Measurements from ENCODE around the gene SSBP2. TPM values are rescaled to one million over a fixed set of nuclear protein-coding genes. Genes with fewer than 3 reads are reported as not detected.

SSBP2 gene
- total RNA-seq, 1 donor from 2014 or later = 47.9 TPM

DNA sequence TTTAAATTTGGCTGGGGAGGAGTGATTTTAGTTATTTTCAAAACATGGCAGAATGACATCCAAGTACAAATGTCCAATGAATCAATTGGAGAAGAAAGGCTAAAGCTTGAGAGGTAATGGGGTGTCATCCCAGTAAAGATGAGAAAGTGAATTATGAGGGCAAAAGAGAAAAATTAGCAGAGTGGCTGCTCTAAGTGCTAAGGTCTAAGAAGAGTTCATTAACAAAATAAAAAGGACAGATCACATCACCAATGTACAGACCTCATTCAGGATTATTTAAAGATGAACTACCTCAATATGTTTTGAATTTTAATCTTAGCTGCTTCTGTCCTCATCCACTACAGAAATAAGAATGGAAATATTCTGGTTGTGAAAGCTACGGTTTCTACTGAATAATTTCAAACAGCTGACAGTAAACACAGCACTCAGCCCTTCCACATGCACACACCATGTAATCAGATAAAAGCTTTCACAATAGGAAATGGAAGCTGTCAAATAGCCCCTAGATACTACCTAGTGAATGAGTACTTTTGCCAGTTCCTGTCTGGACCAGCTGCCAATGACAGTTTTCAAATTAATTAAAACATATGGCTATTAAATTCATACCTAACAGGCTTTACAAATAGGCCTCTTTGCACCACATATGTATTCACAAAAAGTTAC is 171.5 kb downstream of the SSBP2 start:
- DNase-seq (ENCODE audit: low spot score) = no peak
- TF ChIP-seq, protein P1, sequence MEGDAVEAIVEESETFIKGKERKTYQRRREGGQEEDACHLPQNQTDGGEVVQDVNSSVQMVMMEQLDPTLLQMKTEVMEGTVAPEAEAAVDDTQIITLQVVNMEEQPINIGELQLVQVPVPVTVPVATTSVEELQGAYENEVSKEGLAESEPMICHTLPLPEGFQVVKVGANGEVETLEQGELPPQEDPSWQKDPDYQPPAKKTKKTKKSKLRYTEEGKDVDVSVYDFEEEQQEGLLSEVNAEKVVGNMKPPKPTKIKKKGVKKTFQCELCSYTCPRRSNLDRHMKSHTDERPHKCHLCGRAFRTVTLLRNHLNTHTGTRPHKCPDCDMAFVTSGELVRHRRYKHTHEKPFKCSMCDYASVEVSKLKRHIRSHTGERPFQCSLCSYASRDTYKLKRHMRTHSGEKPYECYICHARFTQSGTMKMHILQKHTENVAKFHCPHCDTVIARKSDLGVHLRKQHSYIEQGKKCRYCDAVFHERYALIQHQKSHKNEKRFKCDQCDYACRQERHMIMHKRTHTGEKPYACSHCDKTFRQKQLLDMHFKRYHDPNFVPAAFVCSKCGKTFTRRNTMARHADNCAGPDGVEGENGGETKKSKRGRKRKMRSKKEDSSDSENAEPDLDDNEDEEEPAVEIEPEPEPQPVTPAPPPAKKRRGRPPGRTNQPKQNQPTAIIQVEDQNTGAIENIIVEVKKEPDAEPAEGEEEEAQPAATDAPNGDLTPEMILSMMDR (IDR thresholded peaks at IDR 0.05) = no peak
- Mint-ChIP-seq H3K27me3 (ENCODE audit: low read depth) (no peaks in the 10 kb centered on the region), H3K4me3 (ENCODE audit: unreplicated experiment) (no peak overlapping the region), H3K27ac (ENCODE audit: unreplicated experiment) (no peak overlapping the region), H3K4me1 (ENCODE audit: low read depth) (no peaks in the 10 kb centered on the region), H3K36me3 (ENCODE audit: low read depth) (peaks cover 4% of the 10 kb centered on the region), H3K9me3 (ENCODE audit: low read depth) (peaks cover 4% of the 10 kb centered on the region)

DNA sequence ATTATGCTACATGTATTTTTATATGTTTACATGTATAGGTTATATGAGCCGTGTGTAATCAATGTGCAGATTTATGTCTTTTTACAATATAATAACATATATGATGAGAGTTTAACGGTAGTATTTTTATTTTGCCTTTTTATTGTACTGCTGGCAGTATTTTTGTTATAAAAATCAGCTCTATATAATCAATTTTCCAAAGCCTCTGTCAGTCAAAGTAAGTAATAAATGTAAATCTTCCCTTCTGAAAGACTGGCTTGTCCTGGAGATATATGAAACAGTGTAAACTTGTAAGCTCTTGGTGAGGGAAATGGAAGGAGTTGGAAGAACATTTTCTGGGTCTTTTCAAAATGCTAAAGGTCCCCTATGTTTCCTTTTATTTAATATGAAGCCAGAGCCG is 173.8 kb downstream of the SSBP2 start:
- no peaks in the 10 kb centered on the region for H3K4me1 Mint-ChIP-seq (ENCODE audit: low read depth)
- TF ChIP-seq, protein P1 (IDR thresholded peaks at IDR 0.05) = no peak
- peaks cover 7% of the 10 kb centered on the region for H3K36me3 Mint-ChIP-seq (ENCODE audit: low read depth)
- H3K27ac Mint-ChIP-seq (ENCODE audit: unreplicated experiment) = no peak overlapping the region
- no peaks in the 10 kb centered on the region for H3K27me3 Mint-ChIP-seq (ENCODE audit: low read depth)
- no peak overlapping the region for H3K4me3 Mint-ChIP-seq (ENCODE audit: unreplicated experiment)
- peaks cover 6% of the 10 kb centered on the region for H3K9me3 Mint-ChIP-seq (ENCODE audit: low read depth)
- no peak for DNase-seq (ENCODE audit: low spot score)

DNA sequence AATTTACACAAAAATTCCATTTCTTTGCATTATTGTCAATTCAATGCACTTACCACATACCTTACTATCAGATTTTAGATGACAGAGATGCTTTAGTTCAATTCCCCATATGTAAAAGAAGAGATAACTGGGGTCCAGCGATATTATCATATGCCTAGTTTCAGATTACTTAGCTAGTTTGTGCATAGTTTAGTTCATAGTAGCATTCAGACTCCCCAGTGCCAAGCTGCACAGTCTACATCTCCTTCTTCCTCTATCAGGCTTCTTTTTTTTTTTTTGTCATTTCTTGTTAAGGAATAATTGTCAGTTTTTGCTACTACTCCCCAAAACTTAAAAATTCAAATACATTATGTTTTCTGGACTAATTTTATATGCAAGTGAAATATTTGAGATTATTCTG is 175.0 kb downstream of the SSBP2 start:
- no peaks in the 10 kb centered on the region for H3K27me3 Mint-ChIP-seq (ENCODE audit: low read depth)
- peaks cover 6% of the 10 kb centered on the region for H3K9me3 Mint-ChIP-seq (ENCODE audit: low read depth)
- DNase-seq (ENCODE audit: low spot score) = no peak
- no peak overlapping the region for H3K4me3 Mint-ChIP-seq (ENCODE audit: unreplicated experiment)
- TF ChIP-seq, protein P1 (IDR thresholded peaks at IDR 0.05) = no peak
- H3K36me3 Mint-ChIP-seq (ENCODE audit: low read depth) = peaks cover 7% of the 10 kb centered on the region
- H3K27ac Mint-ChIP-seq (ENCODE audit: unreplicated experiment) = no peak overlapping the region
- peaks cover 4% of the 10 kb centered on the region for H3K4me1 Mint-ChIP-seq (ENCODE audit: low read depth)

DNA sequence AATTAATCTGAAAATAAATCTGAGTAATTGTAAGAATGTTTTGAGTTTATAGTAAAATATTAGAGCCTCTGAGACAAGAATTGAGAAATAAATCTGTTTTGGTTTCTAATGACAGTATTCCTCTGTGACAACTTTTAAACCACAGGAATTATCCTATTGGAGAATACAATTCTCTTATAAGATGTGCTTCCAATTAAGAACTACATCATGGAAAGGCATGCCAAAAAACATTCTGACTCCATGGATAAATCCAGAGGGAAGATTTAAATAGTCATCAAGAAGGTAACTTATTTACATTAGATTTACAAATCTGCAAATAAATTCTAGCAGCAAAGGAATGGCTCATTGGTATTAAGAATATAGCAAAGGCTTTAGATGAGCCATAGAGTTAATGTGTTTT is 178.7 kb downstream of the SSBP2 start:
- peaks cover 15% of the 10 kb centered on the region for H3K36me3 Mint-ChIP-seq (ENCODE audit: low read depth)
- no peaks in the 10 kb centered on the region for H3K27me3 Mint-ChIP-seq (ENCODE audit: low read depth)
- H3K27ac Mint-ChIP-seq (ENCODE audit: unreplicated experiment) = no peak overlapping the region
- peaks cover 6% of the 10 kb centered on the region for H3K9me3 Mint-ChIP-seq (ENCODE audit: low read depth)
- DNase-seq (ENCODE audit: low spot score) = no peak
- no peak overlapping the region for H3K4me3 Mint-ChIP-seq (ENCODE audit: unreplicated experiment)
- peaks cover 6% of the 10 kb centered on the region for H3K4me1 Mint-ChIP-seq (ENCODE audit: low read depth)
- TF ChIP-seq, protein P1 (IDR thresholded peaks at IDR 0.05) = no peak

DNA sequence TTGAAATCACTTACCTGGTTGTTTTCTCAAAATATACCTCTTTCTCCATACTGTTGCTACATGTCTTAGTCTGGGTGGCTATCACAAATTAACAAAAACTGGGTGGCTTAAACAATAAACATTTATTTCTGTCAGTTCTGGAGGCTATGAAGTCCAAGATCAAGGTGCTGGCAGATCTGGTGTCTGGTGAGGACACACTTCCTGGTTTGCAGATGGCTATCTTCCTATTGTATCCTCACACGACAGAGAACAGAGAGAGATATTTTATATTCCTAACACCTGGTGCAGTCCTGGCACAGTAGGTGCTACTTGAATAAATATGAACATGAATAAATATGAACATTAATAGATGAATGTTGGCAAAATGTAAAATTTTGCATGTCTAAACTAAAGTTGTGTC is 192.7 kb downstream of the SSBP2 start:
- no peaks in the 10 kb centered on the region for H3K9me3 Mint-ChIP-seq (ENCODE audit: low read depth)
- H3K27me3 Mint-ChIP-seq (ENCODE audit: low read depth) = no peaks in the 10 kb centered on the region
- H3K4me1 Mint-ChIP-seq (ENCODE audit: low read depth) = peaks cover 3% of the 10 kb centered on the region
- no peak overlapping the region for H3K4me3 Mint-ChIP-seq (ENCODE audit: unreplicated experiment)
- no peak overlapping the region for H3K27ac Mint-ChIP-seq (ENCODE audit: unreplicated experiment)
- no peak for DNase-seq (ENCODE audit: low spot score)
- H3K36me3 Mint-ChIP-seq (ENCODE audit: low read depth) = no peaks in the 10 kb centered on the region
- TF ChIP-seq, protein P1 (IDR thresholded peaks at IDR 0.05) = no peak

Measured in chondrocyte (in vitro differentiated cells).